HepG2 (cell line): ENCODE results near the gene TAF6.

Source experiments
- NR2C2 ChIP-seq: sonication (generic); formaldehyde crosslinking; IDR thresholded peaks from 2 replicates; pipeline ENCODE4 v1.4.0; 2020; ENCODE audit warnings: missing genetic modification reagents, mild to moderate bottlenecking, moderate library complexity, borderline replicate concordance
- RAD21 ChIP-seq: fragments of 450-650 bp; formaldehyde crosslinking; IDR thresholded peaks from 2 replicates; pipeline ENCODE4 v1.5.0; 2020; ENCODE audit warnings: mild to moderate bottlenecking
- RFX5 ChIP-seq: IDR thresholded peaks from 2 replicates; pipeline ENCODE4 v1.6.1; 2011; ENCODE audit warnings: low read depth, low read length, improper control_type of control experiment
- SIN3B ChIP-seq: fragments of 150-350 bp; IDR thresholded peaks from 2 replicates; pipeline ENCODE4 v1.6.1; 2014; ENCODE audit warnings: low read length
- SP1 ChIP-seq, 2 experiments: fragments of 450-650 bp in 1 of 2; sonication (generic) in 1 of 2; formaldehyde crosslinking in 1 of 2; IDR thresholded peaks; 2 replicates each; pipeline versions ENCODE4 v1.4.0 to v1.6.1; 2016 to 2020; ENCODE audit warnings: missing genetic modification reagents in 1 of 2
- ZBTB7B ChIP-seq: sonication (generic); formaldehyde crosslinking; IDR thresholded peaks from 2 replicates; pipeline ENCODE4 v1.4.0; 2020; ENCODE audit warnings: missing genetic modification reagents
- ZNF616 ChIP-seq: sonication (generic); formaldehyde crosslinking; IDR thresholded peaks from 2 replicates; pipeline ENCODE4 v1.5.0; 2020; ENCODE audit warnings: low read depth, mild to moderate bottlenecking, missing genetic modification reagents
- TF ChIP-seq, protein P1 (sequence below), 2 experiments: IDR thresholded peaks; 2 replicates each; pipeline ENCODE4 v1.6.1; 2011 to 2012; ENCODE audit warnings: low read length in 2 of 2, borderline replicate concordance in 1 of 2, low read depth in 1 of 2, mild to moderate bottlenecking in 1 of 2, moderate library complexity in 1 of 2
- TF ChIP-seq, protein P2 (sequence below), 2 experiments: fragments of 450-650 bp in 1 of 2; sonication (generic) in 1 of 2; formaldehyde crosslinking in 1 of 2; IDR thresholded peaks; 2 replicates each; pipeline versions ENCODE4 v1.6.1 to v1.8.0; 2016 to 2022; ENCODE audit warnings: antibody characterized with exemption in 1 of 2, mild to moderate bottlenecking in 1 of 2, missing genetic modification reagents in 1 of 2

DNA sequence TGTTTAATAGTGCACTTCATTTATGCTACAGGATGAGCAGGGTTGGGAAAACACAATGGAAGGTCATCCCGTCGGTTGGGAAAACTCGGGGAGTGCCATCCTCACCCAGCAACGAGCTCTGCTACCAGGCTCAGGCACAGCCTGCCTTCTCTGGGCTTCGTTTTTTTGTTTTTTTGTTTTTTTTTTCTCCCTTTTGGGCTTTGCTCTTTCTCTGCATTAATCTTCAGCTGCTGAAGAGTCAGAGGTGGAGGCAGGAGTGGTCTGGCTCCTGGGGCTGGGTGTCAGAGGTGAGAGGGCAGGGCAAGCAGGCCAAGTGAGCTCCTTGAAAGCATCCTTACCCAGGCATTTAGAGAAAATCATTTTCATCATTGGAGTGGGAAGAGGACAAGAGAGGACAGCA is 49.2 kb downstream of the TAF6 start:
- TF ChIP-seq RFX5: no peak
- TF ChIP-seq RAD21: no peak
- TF ChIP-seq SIN3B: no peak
- TF ChIP-seq NR2C2: no peak
- TF ChIP-seq, protein P1, sequence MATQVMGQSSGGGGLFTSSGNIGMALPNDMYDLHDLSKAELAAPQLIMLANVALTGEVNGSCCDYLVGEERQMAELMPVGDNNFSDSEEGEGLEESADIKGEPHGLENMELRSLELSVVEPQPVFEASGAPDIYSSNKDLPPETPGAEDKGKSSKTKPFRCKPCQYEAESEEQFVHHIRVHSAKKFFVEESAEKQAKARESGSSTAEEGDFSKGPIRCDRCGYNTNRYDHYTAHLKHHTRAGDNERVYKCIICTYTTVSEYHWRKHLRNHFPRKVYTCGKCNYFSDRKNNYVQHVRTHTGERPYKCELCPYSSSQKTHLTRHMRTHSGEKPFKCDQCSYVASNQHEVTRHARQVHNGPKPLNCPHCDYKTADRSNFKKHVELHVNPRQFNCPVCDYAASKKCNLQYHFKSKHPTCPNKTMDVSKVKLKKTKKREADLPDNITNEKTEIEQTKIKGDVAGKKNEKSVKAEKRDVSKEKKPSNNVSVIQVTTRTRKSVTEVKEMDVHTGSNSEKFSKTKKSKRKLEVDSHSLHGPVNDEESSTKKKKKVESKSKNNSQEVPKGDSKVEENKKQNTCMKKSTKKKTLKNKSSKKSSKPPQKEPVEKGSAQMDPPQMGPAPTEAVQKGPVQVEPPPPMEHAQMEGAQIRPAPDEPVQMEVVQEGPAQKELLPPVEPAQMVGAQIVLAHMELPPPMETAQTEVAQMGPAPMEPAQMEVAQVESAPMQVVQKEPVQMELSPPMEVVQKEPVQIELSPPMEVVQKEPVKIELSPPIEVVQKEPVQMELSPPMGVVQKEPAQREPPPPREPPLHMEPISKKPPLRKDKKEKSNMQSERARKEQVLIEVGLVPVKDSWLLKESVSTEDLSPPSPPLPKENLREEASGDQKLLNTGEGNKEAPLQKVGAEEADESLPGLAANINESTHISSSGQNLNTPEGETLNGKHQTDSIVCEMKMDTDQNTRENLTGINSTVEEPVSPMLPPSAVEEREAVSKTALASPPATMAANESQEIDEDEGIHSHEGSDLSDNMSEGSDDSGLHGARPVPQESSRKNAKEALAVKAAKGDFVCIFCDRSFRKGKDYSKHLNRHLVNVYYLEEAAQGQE (IDR thresholded peaks at IDR 0.05; ENCODE audit: borderline replicate concordance in 1 of 2, low read depth in 1 of 2, low read length in 2 of 2): no peak
- no peak for TF ChIP-seq ZNF616 (CRISPR knock-in tag)
- TF ChIP-seq, protein P2, sequence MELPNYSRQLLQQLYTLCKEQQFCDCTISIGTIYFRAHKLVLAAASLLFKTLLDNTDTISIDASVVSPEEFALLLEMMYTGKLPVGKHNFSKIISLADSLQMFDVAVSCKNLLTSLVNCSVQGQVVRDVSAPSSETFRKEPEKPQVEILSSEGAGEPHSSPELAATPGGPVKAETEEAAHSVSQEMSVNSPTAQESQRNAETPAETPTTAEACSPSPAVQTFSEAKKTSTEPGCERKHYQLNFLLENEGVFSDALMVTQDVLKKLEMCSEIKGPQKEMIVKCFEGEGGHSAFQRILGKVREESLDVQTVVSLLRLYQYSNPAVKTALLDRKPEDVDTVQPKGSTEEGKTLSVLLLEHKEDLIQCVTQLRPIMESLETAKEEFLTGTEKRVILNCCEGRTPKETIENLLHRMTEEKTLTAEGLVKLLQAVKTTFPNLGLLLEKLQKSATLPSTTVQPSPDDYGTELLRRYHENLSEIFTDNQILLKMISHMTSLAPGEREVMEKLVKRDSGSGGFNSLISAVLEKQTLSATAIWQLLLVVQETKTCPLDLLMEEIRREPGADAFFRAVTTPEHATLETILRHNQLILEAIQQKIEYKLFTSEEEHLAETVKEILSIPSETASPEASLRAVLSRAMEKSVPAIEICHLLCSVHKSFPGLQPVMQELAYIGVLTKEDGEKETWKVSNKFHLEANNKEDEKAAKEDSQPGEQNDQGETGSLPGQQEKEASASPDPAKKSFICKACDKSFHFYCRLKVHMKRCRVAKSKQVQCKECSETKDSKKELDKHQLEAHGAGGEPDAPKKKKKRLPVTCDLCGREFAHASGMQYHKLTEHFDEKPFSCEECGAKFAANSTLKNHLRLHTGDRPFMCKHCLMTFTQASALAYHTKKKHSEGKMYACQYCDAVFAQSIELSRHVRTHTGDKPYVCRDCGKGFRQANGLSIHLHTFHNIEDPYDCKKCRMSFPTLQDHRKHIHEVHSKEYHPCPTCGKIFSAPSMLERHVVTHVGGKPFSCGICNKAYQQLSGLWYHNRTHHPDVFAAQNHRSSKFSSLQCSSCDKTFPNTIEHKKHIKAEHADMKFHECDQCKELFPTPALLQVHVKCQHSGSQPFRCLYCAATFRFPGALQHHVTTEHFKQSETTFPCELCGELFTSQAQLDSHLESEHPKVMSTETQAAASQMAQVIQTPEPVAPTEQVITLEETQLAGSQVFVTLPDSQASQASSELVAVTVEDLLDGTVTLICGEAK (IDR thresholded peaks at IDR 0.05): no peak
- TF ChIP-seq, protein P2 (CRISPR knock-in tag; IDR thresholded peaks at IDR 0.05): no peak
- no peak for TF ChIP-seq ZBTB7B (CRISPR knock-in tag)
- TF ChIP-seq SP1 (IDR thresholded peaks at IDR 0.05): no peak
- TF ChIP-seq SP1 (CRISPR knock-in tag; IDR thresholded peaks at IDR 0.05): no peak
